ENCODE measurements around the gene OVCA2.

OVCA2 gene

GRCh38 chr17:2063261-2064146 lies 21.7 kb downstream of the OVCA2 start:
- in situ Hi-C loops (cut with MboI; ENCODE audit: low sequenced_read_pairs): loop anchor here (25.0 kb wide), 1 partner anchor 174 kb away; no protein-coding TSS in a partner anchor

GRCh38 chr17:2064147-2064489 lies 22.3 kb downstream of the OVCA2 start:
- in situ Hi-C loops (cut with MboI; ENCODE audit: low sequenced_read_pairs): loop anchor here (25.0 kb wide), 1 partner anchor 173 kb away; no protein-coding TSS in a partner anchor

GRCh38 chr17:2064520-2064971 lies 22.7 kb downstream of the OVCA2 start:
- in situ Hi-C loops (cut with MboI; ENCODE audit: low sequenced_read_pairs): loop anchor here (25.0 kb wide), 1 partner anchor 173 kb away; no protein-coding TSS in a partner anchor

GRCh38 chr17:2064980-2065785 lies 23.4 kb downstream of the OVCA2 start:
- in situ Hi-C loops (cut with MboI; ENCODE audit: low sequenced_read_pairs): loop anchor here (25.0 kb wide), 1 partner anchor 172 kb away; no protein-coding TSS in a partner anchor

GRCh38 chr17:2065949-2066400 lies 24.2 kb downstream of the OVCA2 start:
- in situ Hi-C loops (cut with MboI; ENCODE audit: low sequenced_read_pairs): loop anchor here (25.0 kb wide), 1 partner anchor 171 kb away; no protein-coding TSS in a partner anchor

GRCh38 chr17:2067048-2067561 lies 25.3 kb downstream of the OVCA2 start:
- in situ Hi-C loops (cut with MboI; ENCODE audit: low sequenced_read_pairs): loop anchor here (25.0 kb wide), 1 partner anchor 170 kb away; no protein-coding TSS in a partner anchor

GRCh38 chr17:2067608-2068024 lies 25.8 kb downstream of the OVCA2 start:
- in situ Hi-C loops (cut with MboI; ENCODE audit: low sequenced_read_pairs): loop anchor here (25.0 kb wide), 1 partner anchor 170 kb away; no protein-coding TSS in a partner anchor

GRCh38 chr17:2068031-2068518 lies 26.3 kb downstream of the OVCA2 start:
- in situ Hi-C loops (cut with MboI; ENCODE audit: low sequenced_read_pairs): loop anchor here (25.0 kb wide), 1 partner anchor 169 kb away; no protein-coding TSS in a partner anchor

GRCh38 chr17:2068519-2069051 lies 26.8 kb downstream of the OVCA2 start:
- in situ Hi-C loops (cut with MboI; ENCODE audit: low sequenced_read_pairs): loop anchor here (25.0 kb wide), 1 partner anchor 169 kb away; no protein-coding TSS in a partner anchor

- in situ Hi-C loops (cut with MboI; ENCODE audit: low sequenced_read_pairs): loop anchor here (25.0 kb wide), 1 partner anchor 167 kb away; no protein-coding TSS in a partner anchor
Measured at GRCh38 chr17:2070241-2071023, 28.6 kb downstream of the OVCA2 start.

GRCh38 chr17:2071024-2071385 lies 29.2 kb downstream of the OVCA2 start:
- in situ Hi-C loops (cut with MboI; ENCODE audit: low sequenced_read_pairs): loop anchor here (25.0 kb wide), 1 partner anchor 166 kb away; no protein-coding TSS in a partner anchor

- in situ Hi-C loops (cut with MboI; ENCODE audit: low sequenced_read_pairs): loop anchor here (25.0 kb wide), 1 partner anchor 166 kb away; no protein-coding TSS in a partner anchor
Measured at GRCh38 chr17:2071455-2072281, 29.8 kb downstream of the OVCA2 start.

GRCh38 chr17:2074919-2075318 lies 33.1 kb downstream of the OVCA2 start:
- in situ Hi-C loops (cut with MboI; ENCODE audit: low sequenced_read_pairs): loop anchor here (25.0 kb wide), 1 partner anchor 162 kb away; no protein-coding TSS in a partner anchor

- in situ Hi-C loops (cut with MboI; ENCODE audit: low sequenced_read_pairs): no loop called here
Measured at GRCh38 chr17:2075336-2076086, 33.7 kb downstream of the OVCA2 start.

GRCh38 chr17:2076087-2076984 lies 34.5 kb downstream of the OVCA2 start:
- in situ Hi-C loops (cut with MboI; ENCODE audit: low sequenced_read_pairs): no loop called here

GRCh38 chr17:2077040-2077439 lies 35.2 kb downstream of the OVCA2 start:
- in situ Hi-C loops (cut with MboI; ENCODE audit: low sequenced_read_pairs): no loop called here

- in situ Hi-C loops (cut with MboI; ENCODE audit: low sequenced_read_pairs): no loop called here
Measured at GRCh38 chr17:2081564-2081963, 39.7 kb downstream of the OVCA2 start.

All from HL-60/S4 treated with phorbol 12-myristate 13-acetate at 8.2 ng/mL for 4 days and 3 days (cell line).